GM19035 (cell line): ENCODE data around the gene RBFOX1.

Experiments
- ATAC-seq: cut with Tn5 transposase; IDR thresholded peaks from one replicate; pipeline ENCODE4 v1.9.1; 2021; ENCODE audit not compliant: unreplicated experiment

Gene RBFOX1

GRCh38 chr16:7755347-7755882 lies 422.8 kb downstream of the RBFOX1 start:
- ATAC-seq = no peak
